Middle frontal gyrus (tissue), 1 donor: Measurements from ENCODE around the gene TEX29.

Experiments
- DNase-seq: peaks from one replicate; pipeline ENCODE4 v3.0.0-alpha.2; 2015; ENCODE audit warnings: low spot score; ENCODE audit errors: extremely low spot score

TEX29 gene

DNA sequence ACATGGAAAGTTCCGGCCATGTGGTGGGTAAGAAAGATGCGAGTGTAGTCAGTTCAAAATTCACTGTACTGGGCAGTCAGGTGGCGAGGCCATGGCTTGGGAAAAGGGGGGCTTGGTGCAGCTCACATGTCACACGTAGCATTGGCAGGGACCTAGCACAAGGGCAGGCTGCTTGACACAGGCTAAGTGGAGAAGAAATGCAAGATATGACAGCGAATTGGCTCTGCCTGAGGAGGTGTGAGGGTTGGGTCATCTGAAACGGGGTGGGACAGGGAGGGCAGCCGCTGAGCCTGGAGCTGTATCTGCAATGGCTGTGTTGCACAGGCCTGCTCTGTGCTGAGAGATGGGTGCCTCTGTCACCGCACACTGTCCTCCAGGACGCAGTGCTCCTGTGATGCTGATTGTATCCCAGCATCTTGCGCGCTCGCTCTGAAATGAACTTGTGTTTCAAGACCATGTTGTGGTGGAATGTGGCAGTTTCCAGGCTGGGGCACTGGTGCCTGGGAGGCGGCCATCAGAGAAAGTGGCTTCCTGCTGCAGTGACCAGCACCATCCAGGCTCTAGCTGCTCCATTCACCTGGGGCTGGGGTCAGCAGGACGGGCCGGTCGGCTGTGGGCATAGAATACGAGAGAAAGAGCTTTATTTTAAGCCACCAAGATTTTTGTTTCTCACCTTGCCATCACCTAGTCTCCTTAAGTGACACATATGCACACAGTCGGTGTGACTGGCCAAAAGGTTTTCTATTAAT is 70.3 kb downstream of the TEX29 start:
- no peak for DNase-seq

- no peak for DNase-seq
These were observed 72.0 kb downstream of the TEX29 start for GRCh38 chr13:111392486-111392885.

DNA sequence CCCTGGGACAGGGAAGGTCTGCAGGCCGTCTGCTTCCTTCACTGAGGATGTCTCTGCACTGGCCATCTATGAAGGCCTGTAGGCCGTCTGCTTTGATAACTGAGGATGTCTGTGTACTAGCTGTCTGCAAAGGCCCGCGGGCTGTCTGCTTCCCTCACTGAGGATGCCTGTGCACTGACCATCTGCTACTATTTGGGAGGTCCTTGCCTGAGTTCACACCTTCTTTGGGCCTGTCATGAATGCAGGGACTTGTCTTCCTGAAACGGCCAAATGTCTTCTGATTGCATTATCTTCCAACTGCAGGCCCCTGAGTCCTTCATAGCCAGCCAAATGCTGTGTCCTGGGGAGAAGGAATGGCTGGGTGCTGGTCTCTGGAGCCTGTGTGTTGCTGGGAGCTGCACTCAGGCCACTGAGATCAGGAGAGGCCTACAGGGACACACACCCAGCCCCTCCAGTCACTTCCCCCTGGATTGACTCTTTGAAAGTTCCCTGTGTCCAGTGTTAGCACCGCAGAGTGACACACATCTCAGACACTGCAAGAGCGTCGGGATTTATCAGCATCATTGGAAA is 72.9 kb downstream of the TEX29 start:
- no peak for DNase-seq
